Measurements from ENCODE around the gene DLGAP3. TPM values are rescaled to one million over a fixed set of nuclear protein-coding genes. Genes with fewer than 3 reads are reported as not detected.
A peak's percentile ranks its signal among the peaks of the same experiment; 100 is the strongest.

DLGAP3 gene
- total and polyA plus RNA-seq, 4 donors = 0.10 to 0.89 (median 0.22) TPM

DNA sequence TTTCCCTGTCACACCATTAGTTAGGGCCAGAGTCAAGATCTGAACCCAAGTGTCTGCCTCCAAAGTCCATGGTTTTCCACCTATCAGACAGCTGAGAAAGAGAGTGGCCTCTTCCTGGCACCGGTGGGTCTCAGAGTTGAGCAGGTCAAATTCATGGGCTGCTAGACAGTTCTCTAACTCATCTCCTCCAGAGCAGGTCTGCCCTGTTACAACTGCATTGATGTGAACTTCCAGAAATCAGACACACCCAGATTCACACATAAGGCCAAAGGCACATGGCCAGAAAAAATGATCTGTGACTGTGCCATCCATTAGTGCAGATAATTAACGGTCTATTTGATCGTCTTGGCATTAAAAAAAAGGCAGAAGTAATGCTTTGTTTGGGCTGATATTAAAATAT, 87.4 kb downstream of the DLGAP3 start:
- TF ChIP-seq, protein P1, sequence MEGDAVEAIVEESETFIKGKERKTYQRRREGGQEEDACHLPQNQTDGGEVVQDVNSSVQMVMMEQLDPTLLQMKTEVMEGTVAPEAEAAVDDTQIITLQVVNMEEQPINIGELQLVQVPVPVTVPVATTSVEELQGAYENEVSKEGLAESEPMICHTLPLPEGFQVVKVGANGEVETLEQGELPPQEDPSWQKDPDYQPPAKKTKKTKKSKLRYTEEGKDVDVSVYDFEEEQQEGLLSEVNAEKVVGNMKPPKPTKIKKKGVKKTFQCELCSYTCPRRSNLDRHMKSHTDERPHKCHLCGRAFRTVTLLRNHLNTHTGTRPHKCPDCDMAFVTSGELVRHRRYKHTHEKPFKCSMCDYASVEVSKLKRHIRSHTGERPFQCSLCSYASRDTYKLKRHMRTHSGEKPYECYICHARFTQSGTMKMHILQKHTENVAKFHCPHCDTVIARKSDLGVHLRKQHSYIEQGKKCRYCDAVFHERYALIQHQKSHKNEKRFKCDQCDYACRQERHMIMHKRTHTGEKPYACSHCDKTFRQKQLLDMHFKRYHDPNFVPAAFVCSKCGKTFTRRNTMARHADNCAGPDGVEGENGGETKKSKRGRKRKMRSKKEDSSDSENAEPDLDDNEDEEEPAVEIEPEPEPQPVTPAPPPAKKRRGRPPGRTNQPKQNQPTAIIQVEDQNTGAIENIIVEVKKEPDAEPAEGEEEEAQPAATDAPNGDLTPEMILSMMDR (IDR thresholded peaks at IDR 0.05; ENCODE audit: control extremely low read depth, extremely low read depth) = no peak
- Histone ChIP-seq H3K4me3 (no peak overlapping the region), H3K27me3 (ENCODE audit: control insufficient read depth in 3 of 3, insufficient read depth in 3 of 3, low read length in 2 of 3) (no peaks in the 10 kb centered on the region), H3K36me3 (ENCODE audit: control insufficient read depth in 4 of 4, insufficient read depth in 4 of 4, low read length in 4 of 4) (peaks cover 0 to 2% (median 0%) of the 10 kb centered on the region in 4 donors), H3K9me3 (ENCODE audit: control insufficient read depth in 4 of 4, insufficient read depth in 3 of 4, low read length in 3 of 4) (no peaks in the 10 kb centered on the region), H3K27ac (ENCODE audit: low read depth in 1 of 2, low read length in 1 of 2) (no peak overlapping the region), H3K4me1 (ENCODE audit: control insufficient read depth in 5 of 5, insufficient read depth in 5 of 5, low read length in 5 of 5) (peaks cover 0 to 25% (median 3%) of the 10 kb centered on the region in 5 donors), H3K9ac (ENCODE audit: insufficient read depth in 1 of 2, low read length in 2 of 2) (no peak overlapping the region)
- ATAC-seq (ENCODE audit: insufficient read depth, low FRiP score) (no peak), DNase-seq (no peak)
- WGBS, 2 donors = 48 to 58% methylated on average over 3 of the region's 3 CpGs

DNA sequence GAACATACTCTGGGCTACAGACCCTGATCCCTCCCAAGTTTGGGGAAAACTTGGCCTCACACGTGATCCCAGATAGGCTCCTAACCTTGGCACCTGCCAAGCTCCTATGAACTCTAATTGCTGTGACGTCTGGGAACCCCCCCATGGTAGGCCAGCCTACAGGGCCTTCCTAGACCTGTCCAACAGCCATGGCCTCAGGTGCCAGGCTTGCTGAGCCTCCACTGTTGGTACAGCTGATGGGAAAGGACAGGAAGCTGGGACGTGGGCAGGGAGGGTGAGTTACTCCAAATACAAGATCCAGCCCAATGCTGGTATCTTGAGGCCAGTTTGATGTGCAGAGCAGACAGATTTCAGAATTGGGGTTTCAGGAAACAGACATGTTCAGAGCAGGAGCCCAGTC, 89.0 kb downstream of the DLGAP3 start:
- H3K9me3 ChIP-seq (ENCODE audit: control insufficient read depth in 4 of 4, insufficient read depth in 3 of 4, low read length in 3 of 4) = no peaks in the 10 kb centered on the region
- WGBS, 2 donors = 90 to 92% methylated on average over 3 of the region's 3 CpGs
- no peaks in the 10 kb centered on the region for H3K36me3 ChIP-seq (ENCODE audit: control insufficient read depth in 4 of 4, insufficient read depth in 4 of 4, low read length in 4 of 4)
- H3K4me3 ChIP-seq = no peak overlapping the region
- H3K4me1 ChIP-seq (ENCODE audit: control insufficient read depth in 5 of 5, insufficient read depth in 5 of 5, low read length in 5 of 5) = peaks cover 0 to 29% (median 0%) of the 10 kb centered on the region in 5 donors
- DNase-seq (no peak), ATAC-seq (ENCODE audit: insufficient read depth, low FRiP score) (no peak)
- TF ChIP-seq, protein P1 (IDR thresholded peaks at IDR 0.05; ENCODE audit: control extremely low read depth, extremely low read depth) = no peak
- H3K27me3 ChIP-seq (ENCODE audit: control insufficient read depth in 3 of 3, insufficient read depth in 3 of 3, low read length in 2 of 3) = no peaks in the 10 kb centered on the region
- peak overlapping the region in 1 of 2 donors; percentile 37 for H3K27ac ChIP-seq (ENCODE audit: low read depth in 1 of 2, low read length in 1 of 2)
- no peak overlapping the region for H3K9ac ChIP-seq (ENCODE audit: insufficient read depth in 1 of 2, low read length in 2 of 2)

DNA sequence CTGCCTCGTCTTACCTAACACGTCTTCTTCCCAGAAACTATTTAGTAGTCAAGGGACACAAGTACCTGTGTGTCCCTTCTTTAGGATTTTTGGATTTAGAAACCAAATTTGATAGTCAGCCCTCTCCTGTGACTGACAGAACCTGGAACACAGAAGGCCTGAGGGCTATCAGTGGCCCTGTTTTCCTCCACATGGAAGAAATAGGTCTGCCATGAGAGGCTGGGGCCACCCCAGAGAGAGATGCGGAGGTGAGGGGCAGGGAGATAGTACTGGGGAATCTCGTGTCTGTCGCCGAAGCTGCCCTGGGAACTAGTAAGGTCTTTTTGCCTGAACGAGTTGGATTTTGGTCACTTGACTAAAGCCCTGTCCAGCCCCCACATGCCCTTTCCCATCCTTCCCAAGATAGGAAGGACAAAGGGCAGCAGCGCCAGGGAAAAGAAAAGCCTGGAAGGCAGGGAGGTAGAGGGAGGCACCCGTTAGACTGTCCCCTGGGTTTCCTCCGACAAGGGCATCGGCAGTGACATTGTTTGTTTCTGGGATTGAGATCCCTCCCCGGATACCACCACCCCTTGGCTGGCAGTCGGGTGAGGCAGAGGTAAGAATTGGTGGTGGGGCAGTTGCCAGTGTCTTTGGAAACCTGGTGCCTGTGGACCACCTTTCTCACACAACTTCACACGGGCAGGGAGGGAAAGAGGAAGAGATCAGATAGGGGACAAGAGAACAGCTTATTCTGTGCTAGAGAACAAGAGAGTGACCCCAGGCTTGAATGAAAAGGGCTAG, 89.7 kb downstream of the DLGAP3 start:
- 69 to 78% methylated on average over 14 of the region's 14 CpGs for WGBS, 2 donors
- Histone ChIP-seq H3K4me1 (ENCODE audit: control insufficient read depth in 5 of 5, insufficient read depth in 5 of 5, low read length in 5 of 5) (peaks cover 0 to 27% (median 0%) of the 10 kb centered on the region in 5 donors), H3K36me3 (ENCODE audit: control insufficient read depth in 4 of 4, insufficient read depth in 4 of 4, low read length in 4 of 4) (no peaks in the 10 kb centered on the region), H3K27me3 (ENCODE audit: control insufficient read depth in 3 of 3, insufficient read depth in 3 of 3, low read length in 2 of 3) (no peaks in the 10 kb centered on the region), H3K9me3 (ENCODE audit: control insufficient read depth in 4 of 4, insufficient read depth in 3 of 4, low read length in 3 of 4) (peaks cover 0 to 2% (median 0%) of the 10 kb centered on the region in 4 donors), H3K27ac (ENCODE audit: low read depth in 1 of 2, low read length in 1 of 2) (peak overlapping the region in 1 of 2 donors; percentile 37), H3K9ac (ENCODE audit: insufficient read depth in 1 of 2, low read length in 2 of 2) (no peak overlapping the region), H3K4me3 (no peak overlapping the region)
- DNase-seq = no peak
- TF ChIP-seq, protein P1 (IDR thresholded peaks at IDR 0.05; ENCODE audit: control extremely low read depth, extremely low read depth) = no peak
- ATAC-seq (ENCODE audit: insufficient read depth, low FRiP score) = no peak
